ENCODE data around the gene DSCAML1. TPM values are rescaled to one million over a fixed set of nuclear protein-coding genes. Genes with fewer than 3 reads are reported as not detected.

DSCAML1 gene
- total and polyA plus RNA-seq, 4 donors, result 0.18 to 1.5 (median 1.1) TPM

DNA sequence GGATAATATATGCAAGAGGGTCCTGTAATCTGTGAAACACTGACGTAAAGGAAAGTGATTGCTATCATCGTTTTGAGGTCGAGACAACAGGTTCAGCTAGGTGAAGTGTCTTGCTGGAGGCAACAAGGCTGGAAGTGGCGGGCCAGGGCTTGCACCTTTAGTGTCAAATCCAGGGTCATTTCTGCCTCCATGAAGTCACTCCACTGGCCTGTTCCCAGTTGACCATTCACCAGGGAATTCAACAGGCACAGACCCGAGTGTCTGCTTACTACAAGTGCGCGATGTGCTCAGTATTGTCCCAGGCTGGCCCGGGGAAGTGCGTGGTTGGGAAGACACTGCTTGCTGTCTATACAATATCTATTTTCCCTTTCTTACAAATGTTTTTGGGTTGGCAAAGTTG, 244.4 kb downstream of the DSCAML1 start:
- no peak for DNase-seq
- no peak overlapping the region for H3K27ac ChIP-seq (ENCODE audit: low read depth in 1 of 2, low read length in 1 of 2)
- H3K9ac ChIP-seq (ENCODE audit: insufficient read depth in 1 of 2, low read length in 2 of 2), result no peak overlapping the region
- TF ChIP-seq, protein P1, sequence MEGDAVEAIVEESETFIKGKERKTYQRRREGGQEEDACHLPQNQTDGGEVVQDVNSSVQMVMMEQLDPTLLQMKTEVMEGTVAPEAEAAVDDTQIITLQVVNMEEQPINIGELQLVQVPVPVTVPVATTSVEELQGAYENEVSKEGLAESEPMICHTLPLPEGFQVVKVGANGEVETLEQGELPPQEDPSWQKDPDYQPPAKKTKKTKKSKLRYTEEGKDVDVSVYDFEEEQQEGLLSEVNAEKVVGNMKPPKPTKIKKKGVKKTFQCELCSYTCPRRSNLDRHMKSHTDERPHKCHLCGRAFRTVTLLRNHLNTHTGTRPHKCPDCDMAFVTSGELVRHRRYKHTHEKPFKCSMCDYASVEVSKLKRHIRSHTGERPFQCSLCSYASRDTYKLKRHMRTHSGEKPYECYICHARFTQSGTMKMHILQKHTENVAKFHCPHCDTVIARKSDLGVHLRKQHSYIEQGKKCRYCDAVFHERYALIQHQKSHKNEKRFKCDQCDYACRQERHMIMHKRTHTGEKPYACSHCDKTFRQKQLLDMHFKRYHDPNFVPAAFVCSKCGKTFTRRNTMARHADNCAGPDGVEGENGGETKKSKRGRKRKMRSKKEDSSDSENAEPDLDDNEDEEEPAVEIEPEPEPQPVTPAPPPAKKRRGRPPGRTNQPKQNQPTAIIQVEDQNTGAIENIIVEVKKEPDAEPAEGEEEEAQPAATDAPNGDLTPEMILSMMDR (IDR thresholded peaks at IDR 0.05; ENCODE audit: control extremely low read depth, extremely low read depth), result no peak
- peaks cover 0 to 2% (median 0%) of the 10 kb centered on the region in 4 donors for H3K9me3 ChIP-seq (ENCODE audit: control insufficient read depth in 4 of 4, insufficient read depth in 3 of 4, low read length in 3 of 4)
- H3K36me3 ChIP-seq (ENCODE audit: control insufficient read depth in 4 of 4, insufficient read depth in 4 of 4, low read length in 4 of 4), result no peaks in the 10 kb centered on the region
- peaks cover 0 to 4% (median 2%) of the 10 kb centered on the region in 3 donors for H3K27me3 ChIP-seq (ENCODE audit: control insufficient read depth in 3 of 3, insufficient read depth in 3 of 3, low read length in 2 of 3)
- no peaks in the 10 kb centered on the region for H3K4me1 ChIP-seq (ENCODE audit: control insufficient read depth in 5 of 5, insufficient read depth in 5 of 5, low read length in 5 of 5)
- H3K4me3 ChIP-seq, result no peak overlapping the region
- no peak for ATAC-seq (ENCODE audit: insufficient read depth, low FRiP score)
- WGBS, 2 donors, result 89 to 90% methylated on average over 9 of the region's 9 CpGs

DNA sequence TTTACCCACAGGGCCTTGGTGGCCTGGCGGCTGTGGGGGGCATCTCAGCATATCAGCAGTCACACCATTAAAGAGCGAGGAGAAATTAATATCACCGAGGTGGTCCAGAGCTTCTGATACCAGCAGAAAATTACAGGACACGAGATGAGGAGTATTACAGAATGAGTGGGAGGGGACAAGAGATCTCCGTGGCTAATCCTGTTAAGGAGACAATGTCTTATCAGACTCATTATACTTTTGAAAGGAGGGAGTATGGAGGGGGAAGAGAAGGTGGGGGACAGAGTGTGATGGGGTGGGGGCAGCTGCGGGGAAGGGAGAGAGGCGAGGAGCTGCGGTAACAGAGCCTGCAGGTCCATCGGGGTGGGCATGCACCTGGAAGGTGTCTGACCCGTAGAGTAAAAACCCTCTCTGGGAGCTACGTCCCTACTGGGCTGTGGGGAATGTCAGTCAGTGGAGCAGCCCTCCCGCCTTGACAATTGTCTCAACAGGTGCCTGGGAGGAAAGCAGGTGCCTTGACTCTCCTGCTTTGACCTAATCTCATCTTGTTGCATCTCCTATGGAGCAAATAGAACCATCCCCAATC, 245.2 kb downstream of the DSCAML1 start:
- 77 to 80% methylated on average over 12 of the region's 12 CpGs for WGBS, 2 donors
- no peak for DNase-seq

DNA sequence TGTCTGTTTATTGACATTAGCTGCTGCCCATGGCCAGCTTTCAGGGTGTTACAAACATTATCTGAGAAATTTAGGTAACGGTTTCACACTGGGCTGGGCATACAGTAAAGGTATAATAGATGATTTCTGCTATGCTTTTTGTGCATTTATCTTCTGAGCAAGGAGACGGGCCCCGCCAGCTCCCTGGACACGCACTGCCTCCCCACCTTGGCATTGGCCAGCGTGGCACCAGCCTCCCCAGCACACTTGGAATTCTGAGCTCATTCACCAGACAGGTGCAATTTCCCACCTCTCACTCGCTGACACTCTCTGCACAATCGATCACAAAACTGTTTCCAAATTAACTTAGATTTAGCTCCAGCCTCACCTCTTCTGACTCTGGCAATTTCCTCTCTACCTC, 246.6 kb downstream of the DSCAML1 start:
- Histone ChIP-seq H3K9me3 (ENCODE audit: control insufficient read depth in 4 of 4, insufficient read depth in 3 of 4, low read length in 3 of 4) (peaks cover 0 to 2% (median 0%) of the 10 kb centered on the region in 4 donors), H3K4me3 (no peak overlapping the region), H3K4me1 (ENCODE audit: control insufficient read depth in 5 of 5, insufficient read depth in 5 of 5, low read length in 5 of 5) (no peaks in the 10 kb centered on the region), H3K27me3 (ENCODE audit: control insufficient read depth in 3 of 3, insufficient read depth in 3 of 3, low read length in 2 of 3) (peaks cover 0 to 2% (median 0%) of the 10 kb centered on the region in 3 donors), H3K27ac (ENCODE audit: low read depth in 1 of 2, low read length in 1 of 2) (no peak overlapping the region), H3K36me3 (ENCODE audit: control insufficient read depth in 4 of 4, insufficient read depth in 4 of 4, low read length in 4 of 4) (no peaks in the 10 kb centered on the region), H3K9ac (ENCODE audit: insufficient read depth in 1 of 2, low read length in 2 of 2) (no peak overlapping the region)
- ATAC-seq (ENCODE audit: insufficient read depth, low FRiP score) (no peak), DNase-seq (no peak)
- TF ChIP-seq, protein P1 (IDR thresholded peaks at IDR 0.05; ENCODE audit: control extremely low read depth, extremely low read depth), result no peak
- 91 to 94% methylated on average over 7 of the region's 7 CpGs for WGBS, 2 donors

More for the DNA sequence above, 245.2 kb downstream of the DSCAML1 start:
- Histone ChIP-seq H3K36me3 (ENCODE audit: control insufficient read depth in 4 of 4, insufficient read depth in 4 of 4, low read length in 4 of 4) (no peaks in the 10 kb centered on the region), H3K4me3 (no peak overlapping the region), H3K9ac (ENCODE audit: insufficient read depth in 1 of 2, low read length in 2 of 2) (no peak overlapping the region), H3K27me3 (ENCODE audit: control insufficient read depth in 3 of 3, insufficient read depth in 3 of 3, low read length in 2 of 3) (peaks cover 0 to 2% (median 0%) of the 10 kb centered on the region in 3 donors), H3K4me1 (ENCODE audit: control insufficient read depth in 5 of 5, insufficient read depth in 5 of 5, low read length in 5 of 5) (no peaks in the 10 kb centered on the region), H3K9me3 (ENCODE audit: control insufficient read depth in 4 of 4, insufficient read depth in 3 of 4, low read length in 3 of 4) (peaks cover 0 to 2% (median 0%) of the 10 kb centered on the region in 4 donors), H3K27ac (ENCODE audit: low read depth in 1 of 2, low read length in 1 of 2) (no peak overlapping the region)
- TF ChIP-seq, protein P1 (IDR thresholded peaks at IDR 0.05; ENCODE audit: control extremely low read depth, extremely low read depth), result no peak
- no peak for ATAC-seq (ENCODE audit: insufficient read depth, low FRiP score)

DNA sequence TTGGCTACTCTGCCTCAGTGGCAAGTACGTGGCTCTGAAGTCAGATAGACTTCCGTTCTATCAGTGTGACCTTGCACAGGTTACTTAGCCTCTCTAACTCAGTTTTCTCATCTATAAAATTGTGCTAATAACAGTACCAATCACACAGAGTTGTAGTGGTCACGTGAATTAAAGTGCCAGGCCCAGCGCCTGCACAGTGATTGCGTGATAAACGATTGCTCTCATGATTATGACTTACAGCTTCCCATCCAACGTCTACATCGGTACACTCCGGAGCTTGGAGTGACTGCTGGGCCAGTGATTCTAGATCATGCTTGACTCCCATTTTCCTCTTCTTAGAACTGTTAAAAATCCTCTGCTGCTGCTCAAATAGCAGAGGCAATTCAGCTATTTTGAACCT, 247.6 kb downstream of the DSCAML1 start:
- TF ChIP-seq, protein P1 (IDR thresholded peaks at IDR 0.05; ENCODE audit: control extremely low read depth, extremely low read depth), result no peak
- Histone ChIP-seq H3K27me3 (ENCODE audit: control insufficient read depth in 3 of 3, insufficient read depth in 3 of 3, low read length in 2 of 3) (peaks cover 0 to 2% (median 0%) of the 10 kb centered on the region in 3 donors), H3K9ac (ENCODE audit: insufficient read depth in 1 of 2, low read length in 2 of 2) (no peak overlapping the region), H3K36me3 (ENCODE audit: control insufficient read depth in 4 of 4, insufficient read depth in 4 of 4, low read length in 4 of 4) (no peaks in the 10 kb centered on the region), H3K27ac (ENCODE audit: low read depth in 1 of 2, low read length in 1 of 2) (no peak overlapping the region), H3K4me3 (no peak overlapping the region), H3K4me1 (ENCODE audit: control insufficient read depth in 5 of 5, insufficient read depth in 5 of 5, low read length in 5 of 5) (no peaks in the 10 kb centered on the region), H3K9me3 (ENCODE audit: control insufficient read depth in 4 of 4, insufficient read depth in 3 of 4, low read length in 3 of 4) (peaks cover 0 to 2% (median 0%) of the 10 kb centered on the region in 4 donors)
- WGBS, 2 donors, result 82 to 93% methylated on average over 9 of the region's 9 CpGs
- no peak for DNase-seq
- no peak for ATAC-seq (ENCODE audit: insufficient read depth, low FRiP score)
